ENCODE measurements around the gene DYRK1A.
A peak's percentile ranks its signal among the peaks of the same experiment; 100 is the strongest.

The DYRK1A gene

DNA sequence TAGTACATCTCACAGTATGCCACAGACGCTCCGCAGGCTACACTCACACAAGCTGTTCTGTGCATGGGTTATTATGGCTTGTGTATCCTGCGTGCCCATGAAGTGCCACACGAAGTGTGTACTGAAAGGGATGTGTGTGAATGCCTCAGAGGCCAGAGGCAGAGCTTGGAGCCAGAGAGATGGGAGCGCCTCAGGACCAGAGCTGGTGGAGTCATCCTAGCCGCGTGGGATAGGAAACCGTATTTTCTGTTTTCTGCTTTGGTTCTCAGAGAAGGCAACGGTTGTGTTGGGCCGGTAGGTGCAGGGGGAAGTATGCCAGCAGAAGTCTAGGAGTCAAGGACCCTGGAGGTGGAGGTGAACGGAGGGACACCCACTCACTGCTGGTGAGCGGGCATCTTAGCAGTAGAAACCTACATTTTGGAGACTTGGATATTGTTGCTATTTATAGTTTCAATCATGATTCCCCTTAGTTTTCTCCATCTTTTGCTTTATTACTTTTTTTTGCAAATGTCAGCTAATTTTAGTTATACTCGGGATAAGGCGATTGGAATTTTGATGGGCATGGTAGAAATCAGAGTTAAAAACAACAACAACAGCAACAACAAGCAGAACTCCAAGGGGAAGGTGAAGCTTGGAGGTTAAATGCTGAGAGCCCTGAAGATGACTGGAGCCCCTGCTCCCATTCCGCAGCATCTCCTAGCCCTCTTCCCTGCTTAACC lies 188.2 kb downstream of the DYRK1A start:
- peak; percentile 32 for DNase-seq

DNA sequence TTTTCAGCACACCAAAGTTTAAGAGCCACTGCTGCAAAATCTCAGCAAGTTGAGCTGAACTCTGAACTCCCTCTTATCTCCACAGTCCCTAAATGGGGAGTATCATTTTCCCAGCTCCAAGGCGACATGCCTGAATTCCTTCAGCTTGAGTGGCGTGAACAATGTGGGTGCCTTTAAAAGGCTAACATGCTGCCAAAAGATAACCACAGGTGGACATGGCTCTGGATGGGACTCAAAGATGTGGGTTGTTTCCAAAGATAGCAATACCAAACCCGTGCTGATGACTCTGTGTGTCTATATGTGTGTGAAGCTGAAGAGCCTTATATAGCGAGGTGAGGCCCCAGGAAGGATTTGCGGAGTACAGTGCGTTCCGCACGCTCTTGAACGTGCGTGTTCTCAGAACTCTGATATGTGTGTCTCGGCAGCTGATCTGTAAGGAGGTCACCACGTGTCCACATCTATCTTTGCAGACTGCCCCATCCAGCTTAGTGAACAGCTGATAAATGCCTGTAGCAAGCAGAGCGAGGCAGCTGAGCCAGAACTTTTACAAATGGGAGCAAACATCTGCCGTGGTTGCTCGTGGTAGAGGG lies 189.2 kb downstream of the DYRK1A start:
- peak; percentile 47 for DNase-seq

DNA sequence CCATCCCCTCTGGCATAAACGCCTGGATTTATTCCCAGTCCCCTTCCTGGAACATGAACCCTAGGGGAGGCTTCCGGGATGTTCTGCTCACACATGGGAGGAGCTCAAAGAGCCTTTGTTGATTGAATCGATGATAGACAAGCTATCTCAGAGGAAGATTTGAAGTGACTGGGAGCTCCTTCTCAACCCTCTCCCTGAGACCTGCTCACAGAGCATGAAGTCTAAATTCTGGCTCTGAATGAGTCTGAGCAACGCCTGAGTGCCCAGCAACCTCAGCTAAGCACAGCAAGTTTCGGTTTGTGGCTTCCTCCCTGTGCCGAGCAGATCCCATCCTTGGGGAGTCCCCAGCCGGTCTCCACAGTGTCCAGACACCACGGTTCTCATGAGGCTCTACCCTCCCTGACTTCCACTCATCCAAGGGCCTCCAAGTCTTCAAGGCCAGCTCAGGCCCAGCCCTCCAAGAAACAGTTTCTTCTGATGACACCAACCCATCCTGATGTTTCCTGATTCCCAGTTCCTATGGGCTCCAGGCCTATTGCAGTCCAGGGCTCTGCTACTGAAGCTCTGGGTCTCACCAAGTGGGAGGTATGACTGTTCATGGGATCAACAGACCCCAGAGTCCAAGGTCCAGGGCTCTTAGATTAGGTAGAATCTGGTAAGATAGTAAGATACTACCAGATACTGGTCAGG lies 190.8 kb downstream of the DYRK1A start:
- DNase-seq = peak; percentile 7

DNA sequence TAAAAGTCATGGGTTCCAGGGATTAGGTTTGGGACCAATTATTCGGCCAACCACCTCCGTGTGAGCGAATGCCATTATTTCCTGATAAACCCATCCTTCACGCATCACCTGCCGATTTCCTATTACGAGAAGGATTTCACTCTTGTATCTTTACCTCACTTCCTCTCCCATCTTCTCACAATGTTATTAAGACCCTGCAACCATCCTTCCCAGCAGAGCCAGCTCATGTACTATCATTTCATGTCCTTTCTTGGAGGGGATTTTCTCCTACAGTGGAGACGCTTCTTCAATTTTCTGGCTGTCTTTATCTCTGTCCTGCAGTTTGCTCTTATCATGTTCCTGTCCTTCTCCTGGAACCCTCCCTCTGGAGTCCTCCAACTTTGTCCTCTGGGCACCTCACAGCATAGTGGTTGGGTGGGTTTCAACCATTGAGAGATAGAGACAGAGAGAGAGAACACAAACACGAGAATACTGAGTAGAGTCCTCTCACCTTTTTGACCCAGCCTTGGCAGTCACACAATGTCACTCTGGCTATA lies 192.2 kb downstream of the DYRK1A start:
- no peak for DNase-seq

- DNase-seq = no peak
Measured at GRCh38 chr21:37560385-37560784, 193.8 kb downstream of the DYRK1A start.

GRCh38 chr21:37561506-37561905 lies 194.9 kb downstream of the DYRK1A start:
- DNase-seq = no peak

DNA sequence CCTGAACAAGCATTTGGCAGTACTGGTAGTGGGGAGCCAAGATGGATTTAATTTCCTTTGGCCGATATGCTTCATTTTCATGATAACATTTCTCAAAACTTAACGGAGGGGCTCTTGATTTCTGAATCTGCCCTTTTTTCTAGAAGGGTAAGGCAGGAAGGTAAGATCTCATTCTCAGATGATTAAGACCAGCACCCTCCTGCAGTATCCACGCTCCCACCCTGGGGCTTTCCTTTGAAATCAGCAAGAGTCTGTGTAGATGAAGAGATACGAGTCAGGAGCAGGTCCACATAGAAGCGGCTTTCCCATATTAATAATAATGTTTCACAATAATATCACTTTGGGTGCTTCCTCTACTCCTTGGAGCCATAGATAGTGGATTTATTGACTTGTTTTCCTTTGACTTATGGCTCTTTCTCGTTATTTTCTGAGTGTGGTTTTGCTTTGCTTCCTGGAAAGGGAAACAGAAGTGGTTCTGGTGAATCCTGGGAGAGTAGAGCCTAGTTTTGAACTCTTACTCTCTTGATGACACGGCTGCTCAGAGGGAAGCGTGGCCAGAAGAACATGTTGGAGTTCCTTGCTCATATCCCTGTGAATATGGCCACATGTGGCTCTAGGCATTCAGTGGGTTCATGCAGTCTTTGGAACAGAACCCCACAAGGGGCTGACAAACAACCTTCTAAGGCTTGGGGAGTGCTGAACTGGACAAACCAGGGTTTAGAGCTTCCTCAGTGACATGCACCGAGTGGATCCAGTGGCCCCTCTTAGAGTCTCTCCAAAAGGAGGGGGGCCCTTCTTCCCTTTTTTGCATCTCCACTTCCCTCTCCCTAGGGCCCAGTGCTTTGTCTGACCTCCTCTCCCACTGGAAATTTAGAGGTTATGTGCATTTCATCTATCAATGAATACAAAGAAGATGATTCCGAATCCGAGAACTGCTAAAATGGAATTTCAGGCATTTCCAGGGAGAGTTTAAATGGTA lies 195.7 kb downstream of the DYRK1A start:
- no peak for DNase-seq

DNA sequence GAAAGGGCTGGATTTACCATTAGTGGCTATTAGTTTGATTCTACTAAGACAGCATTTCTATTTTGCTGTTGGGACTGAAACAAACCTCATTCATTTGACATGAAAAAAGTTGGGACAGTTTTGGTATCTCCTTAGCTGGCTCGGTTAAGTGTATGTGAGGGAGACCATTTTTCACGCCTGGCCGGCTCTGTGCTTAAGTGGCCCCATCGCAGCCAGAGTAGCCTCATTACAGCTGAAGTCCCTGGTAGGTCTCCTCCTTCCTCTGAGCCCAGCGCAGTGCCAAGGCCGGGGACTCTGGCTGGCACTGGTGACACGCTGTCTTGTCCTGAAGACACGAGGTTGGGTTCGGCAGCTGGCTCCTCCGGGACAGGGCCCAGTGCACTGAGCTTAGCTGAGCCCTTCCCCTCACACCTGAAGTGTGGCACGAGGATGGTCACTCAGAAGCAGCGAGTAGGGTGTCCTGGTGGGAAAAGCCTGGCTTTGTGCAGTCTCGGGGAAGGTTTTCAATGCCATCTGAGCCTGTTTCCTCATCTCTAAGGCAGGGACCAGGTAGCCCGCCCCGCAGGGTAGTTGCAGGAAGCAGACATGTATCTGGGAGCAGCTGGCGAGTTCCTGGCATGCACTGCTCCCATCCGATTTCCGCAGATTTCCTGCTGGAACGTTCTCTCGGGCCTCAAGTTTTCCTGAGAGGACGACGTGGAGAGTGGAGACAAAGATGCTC lies 196.5 kb downstream of the DYRK1A start:
- DNase-seq = no peak

GRCh38 chr21:37563641-37564340 lies 197.2 kb downstream of the DYRK1A start:
- peak; percentile 87 for DNase-seq

DNA sequence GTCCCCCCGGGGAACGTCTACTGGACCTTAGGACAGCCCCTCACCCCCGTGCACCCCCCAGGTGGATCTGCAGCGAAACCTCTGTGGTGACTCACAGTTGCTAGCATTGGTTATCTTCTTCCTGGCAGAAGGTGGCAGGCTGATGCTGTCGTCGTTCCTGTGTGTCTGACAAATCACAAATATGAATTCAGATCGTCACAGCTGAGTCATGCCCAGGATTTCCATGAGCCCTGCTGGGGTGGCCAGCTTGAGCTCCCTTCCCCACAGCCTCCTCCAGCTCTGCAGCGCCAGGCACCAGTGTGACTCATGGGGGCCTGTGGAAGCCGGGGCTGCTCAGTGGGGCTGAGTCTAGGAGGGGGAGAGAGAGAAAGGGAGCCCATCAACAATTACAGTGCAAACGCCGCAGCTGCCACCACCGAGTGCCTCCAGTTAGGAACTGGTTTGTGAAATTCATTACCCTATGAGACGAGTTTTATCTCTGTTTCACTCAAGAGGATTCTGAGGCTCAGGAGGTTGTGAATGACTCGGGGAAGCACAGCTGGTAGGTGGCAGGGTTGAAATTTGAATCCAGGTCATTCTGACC lies 197.9 kb downstream of the DYRK1A start:
- peak; percentile 97 for DNase-seq

DNA sequence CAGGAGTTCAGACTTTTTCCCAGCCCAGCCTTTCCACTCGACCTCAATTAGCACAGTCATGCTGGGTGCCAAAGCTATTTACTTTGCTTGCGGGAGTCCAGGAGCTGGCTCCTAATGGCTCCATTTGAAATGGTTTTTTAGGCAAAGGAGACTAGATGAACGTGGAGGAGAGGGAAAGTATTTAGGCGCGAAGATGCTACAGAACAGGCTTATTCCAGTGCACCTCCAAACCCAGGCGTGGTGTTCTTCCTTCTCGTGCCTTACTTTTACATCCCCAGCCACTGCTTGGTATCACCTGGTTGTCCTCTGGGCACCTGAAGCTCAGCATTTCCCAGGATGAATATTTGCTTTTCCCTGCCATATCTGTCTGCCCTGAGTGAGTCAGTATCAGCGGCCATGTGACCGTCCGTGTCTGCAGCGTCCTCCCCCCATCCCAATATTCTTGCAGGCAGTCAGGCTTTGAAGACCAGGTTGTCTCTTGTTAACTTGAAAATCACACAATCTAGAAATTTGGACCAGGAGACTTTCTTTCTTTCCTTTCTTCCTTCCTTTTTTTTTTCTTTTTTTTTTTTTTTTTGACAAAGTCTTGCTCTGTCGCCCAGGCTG lies 198.5 kb downstream of the DYRK1A start:
- no peak for DNase-seq

GRCh38 chr21:37565530-37566223 lies 199.1 kb downstream of the DYRK1A start:
- no peak for DNase-seq

GRCh38 chr21:37566790-37567615 lies 200.4 kb downstream of the DYRK1A start:
- DNase-seq = no peak

DNA sequence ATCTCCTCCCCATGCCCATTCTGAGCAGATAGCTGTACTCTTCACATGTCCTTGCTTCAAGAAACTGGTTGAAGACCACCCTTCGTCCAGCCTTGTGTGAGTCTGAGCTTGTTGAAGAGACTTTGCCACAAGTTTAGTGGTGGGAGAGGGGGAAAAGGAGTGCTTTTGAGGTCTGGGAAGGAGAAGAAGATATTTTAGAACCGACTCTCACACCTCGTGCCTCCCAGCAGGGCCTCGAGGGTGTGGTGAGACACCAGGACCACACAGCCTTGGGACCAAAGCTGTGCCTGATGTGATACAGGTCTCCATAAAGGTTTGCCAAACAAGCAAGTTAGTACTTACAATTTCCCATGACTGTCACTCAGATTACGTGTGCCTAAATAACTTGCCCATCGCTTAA lies 201.8 kb downstream of the DYRK1A start:
- DNase-seq = no peak

DNA sequence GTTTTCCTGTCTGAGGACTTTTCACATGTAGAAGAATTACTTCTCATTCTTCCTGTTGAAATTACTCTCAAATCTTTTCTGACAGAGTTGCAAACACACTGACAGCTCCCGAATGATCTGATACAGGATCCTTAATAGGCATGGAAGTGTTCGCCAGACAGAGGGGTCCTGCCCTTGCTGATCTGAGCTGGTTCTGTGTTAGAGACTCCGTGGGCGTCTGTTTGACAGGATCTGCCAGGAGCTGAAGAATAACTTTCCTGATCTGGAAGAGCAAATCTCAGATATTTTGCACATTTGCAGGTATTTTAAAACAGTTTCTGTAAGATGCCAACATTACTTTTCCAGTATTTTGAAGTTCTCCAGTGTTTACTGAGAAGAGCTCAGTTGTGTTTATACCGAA lies 202.3 kb downstream of the DYRK1A start:
- DNase-seq = no peak

DNA sequence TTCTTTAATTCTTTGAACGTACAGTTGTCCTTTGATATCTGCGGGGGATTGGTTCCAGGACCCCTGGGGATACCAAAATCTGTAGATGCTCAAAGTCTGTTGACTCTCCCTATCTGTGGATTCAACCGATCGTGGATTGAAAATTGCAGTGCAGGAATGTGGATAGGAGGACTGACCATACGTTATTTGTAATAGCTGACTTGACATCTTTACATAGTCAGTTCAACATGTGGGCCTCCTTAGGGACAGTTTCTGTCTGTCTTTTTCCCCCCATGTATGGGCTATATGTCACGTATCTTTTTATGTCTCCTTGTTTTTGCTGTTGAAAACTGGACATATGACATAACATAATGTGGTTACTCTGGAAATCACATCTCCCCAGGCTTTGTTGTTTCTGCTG lies 204.9 kb downstream of the DYRK1A start:
- DNase-seq = no peak

- no peak for DNase-seq
Measured at GRCh38 chr21:37574316-37574715, 207.7 kb downstream of the DYRK1A start.

DNA sequence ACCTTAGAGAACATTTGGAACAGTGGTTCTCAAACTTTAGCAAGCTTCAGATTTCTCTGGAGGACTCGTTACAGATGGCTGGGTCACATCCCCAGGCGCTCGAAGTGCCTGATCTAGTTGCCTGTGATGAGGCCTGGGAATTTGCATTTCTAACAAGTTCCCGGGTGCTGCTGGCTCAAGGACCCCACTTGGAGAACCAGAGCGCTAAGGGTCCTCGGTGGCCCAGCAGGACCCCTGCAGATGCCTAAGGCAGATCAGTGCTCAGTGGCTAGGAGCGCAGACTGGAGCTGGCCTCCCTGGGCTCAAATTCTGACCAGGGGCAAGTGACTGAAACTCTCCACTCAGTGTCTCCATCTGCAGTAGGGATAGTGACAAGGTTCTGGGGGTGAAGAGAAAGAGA lies 208.2 kb downstream of the DYRK1A start:
- DNase-seq = no peak

DNA sequence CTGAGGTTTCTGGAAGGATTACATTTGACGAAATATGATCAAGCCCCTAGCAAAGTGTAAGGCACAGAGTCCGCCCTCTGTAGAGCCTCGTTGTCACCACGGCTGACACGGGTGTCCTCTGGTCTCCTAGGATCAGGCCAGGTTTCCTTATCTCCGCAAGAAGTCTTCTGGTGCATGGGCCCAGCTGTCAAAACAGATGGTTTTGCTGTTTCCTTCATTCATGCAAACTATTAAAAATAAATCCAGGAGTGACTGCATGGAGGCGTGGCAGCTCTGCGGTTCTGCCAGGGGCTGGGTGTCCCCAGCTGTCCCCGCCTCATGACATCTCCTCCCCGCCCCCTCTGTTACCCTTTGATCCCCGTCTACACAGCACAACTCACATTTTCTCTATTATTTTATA lies 209.0 kb downstream of the DYRK1A start:
- DNase-seq = no peak
